ENCODE results near the gene UVRAG.

DNA sequence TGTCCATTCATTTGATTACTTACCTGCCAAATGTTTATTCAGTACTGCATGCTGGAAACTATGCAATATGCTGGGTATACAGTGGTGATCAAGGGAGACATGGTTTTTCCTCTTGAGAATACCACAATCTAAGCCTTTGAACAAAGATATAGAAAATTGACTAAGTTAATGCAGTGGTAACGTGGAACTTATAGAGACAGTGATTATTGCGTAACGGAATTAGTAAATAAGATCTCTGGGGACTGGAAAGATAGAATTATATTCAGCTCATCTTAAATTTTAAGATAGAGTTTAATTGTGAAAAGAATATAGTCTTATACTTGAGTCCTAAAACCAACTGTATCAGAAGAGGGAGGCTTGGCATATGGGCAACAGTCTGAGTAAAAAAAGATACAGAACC, 129.5 kb downstream of the UVRAG start:
- TF ChIP-seq EZH2 (IDR thresholded peaks at IDR 0.05; ENCODE audit: low read length) (no peak), CTCF (optimal IDR thresholded peaks at IDR 0.05 in 1 of 3, IDR thresholded peaks at IDR 0.05 in 1 of 3, conservative IDR thresholded peaks at IDR 0.05 in 1 of 3; ENCODE audit: extremely low read depth in 1 of 3, insufficient read depth in 2 of 3, low read length in 3 of 3) (no peak)
